ENCODE data around the gene AEBP2.
"Not testable (repeated sequence)": the region's sequence is repeated elsewhere in the genome, so short reads cannot be mapped to it uniquely, and the experiment has no call there.

Gene AEBP2

GRCh38 chr12:19465711-19466110 lies 26.4 kb downstream of the AEBP2 start:
- Histone ChIP-seq H3K4me1 (ENCODE audit: low read length) (no peaks in the 10 kb centered on the region), H3K9ac (ENCODE audit: low read length) (no peak overlapping the region), H3F3A (ENCODE audit: insufficient read depth, low read length) (no peaks in the 10 kb centered on the region), H3K4me3 (ENCODE audit: low read length) (no peak overlapping the region), H3K27ac (ENCODE audit: low read length) (no peak overlapping the region), H3K79me2 (ENCODE audit: low read length) (peaks cover 30% of the 10 kb centered on the region), H3K9me3 (replicated peaks; ENCODE audit: insufficient read depth, low read length) (no peaks in the 10 kb centered on the region), H4K20me1 (ENCODE audit: insufficient read depth, low read length) (no peaks in the 10 kb centered on the region), H3K27me3 (replicated peaks; ENCODE audit: insufficient read depth, low read length) (no peaks in the 10 kb centered on the region), H2AFZ (ENCODE audit: low read length) (no peak overlapping the region), H3K4me2 (ENCODE audit: low read depth, low read length) (no peak overlapping the region), H3K9me2 (replicated peaks; ENCODE audit: insufficient read depth, low read length) (no peaks in the 10 kb centered on the region), H3K36me3 (replicated peaks; ENCODE audit: insufficient read depth, low read length) (no peaks in the 10 kb centered on the region; the same call in 1 of the 2 replicates)
- TF ChIP-seq EZH2phosphoT487 (IDR thresholded peaks at IDR 0.05; ENCODE audit: low read length) (no peak), EZH2 (optimal IDR thresholded peaks at IDR 0.05; ENCODE audit: low read depth, low read length) (no peak), CTCF (IDR thresholded peaks at IDR 0.05; ENCODE audit: low read length) (no peak)
- no peak for DNase-seq

GRCh38 chr12:19474147-19474546 lies 34.9 kb downstream of the AEBP2 start:
- Histone ChIP-seq H3F3A (ENCODE audit: insufficient read depth, low read length) (no peaks in the 10 kb centered on the region; the same call in 1 of the 2 replicates), H3K79me2 (ENCODE audit: low read length) (peaks cover 49% of the 10 kb centered on the region), H3K36me3 (replicated peaks; ENCODE audit: insufficient read depth, low read length) (no peaks in the 10 kb centered on the region; the same call in none of the 2 replicates), H3K4me2 (ENCODE audit: low read depth, low read length) (no peak overlapping the region), H3K9me2 (replicated peaks; ENCODE audit: insufficient read depth, low read length) (no peaks in the 10 kb centered on the region), H2AFZ (ENCODE audit: low read length) (no peak overlapping the region), H3K27ac (ENCODE audit: low read length) (no peak overlapping the region), H3K4me3 (ENCODE audit: low read length) (no peak overlapping the region), H3K27me3 (replicated peaks; ENCODE audit: insufficient read depth, low read length) (no peaks in the 10 kb centered on the region), H4K20me1 (ENCODE audit: insufficient read depth, low read length) (no peaks in the 10 kb centered on the region), H3K4me1 (ENCODE audit: low read length) (no peaks in the 10 kb centered on the region), H3K9me3 (replicated peaks; ENCODE audit: insufficient read depth, low read length) (no peaks in the 10 kb centered on the region), H3K9ac (ENCODE audit: low read length) (no peak overlapping the region)
- no peak for DNase-seq
- no peak for TF ChIP-seq EZH2 (optimal IDR thresholded peaks at IDR 0.05; ENCODE audit: low read depth, low read length)
- TF ChIP-seq CTCF (IDR thresholded peaks at IDR 0.05; ENCODE audit: low read length) = no peak
- TF ChIP-seq EZH2phosphoT487 (IDR thresholded peaks at IDR 0.05; ENCODE audit: low read length) = no peak

GRCh38 chr12:19475884-19476505 lies 36.7 kb downstream of the AEBP2 start:
- not testable (repeated sequence) for H3K27ac ChIP-seq (ENCODE audit: low read length); H3K4me3 ChIP-seq (ENCODE audit: low read length); H3K9me3 ChIP-seq (replicated peaks; ENCODE audit: insufficient read depth, low read length); H4K20me1 ChIP-seq (ENCODE audit: insufficient read depth, low read length); H3K9ac ChIP-seq (ENCODE audit: low read length); H3K9me2 ChIP-seq (replicated peaks; ENCODE audit: insufficient read depth, low read length); H3K27me3 ChIP-seq (replicated peaks; ENCODE audit: insufficient read depth, low read length); DNase-seq; H3F3A ChIP-seq (ENCODE audit: insufficient read depth, low read length); H3K36me3 ChIP-seq (replicated peaks; ENCODE audit: insufficient read depth, low read length); H3K4me1 ChIP-seq (ENCODE audit: low read length); H2AFZ ChIP-seq (ENCODE audit: low read length); H3K4me2 ChIP-seq (ENCODE audit: low read depth, low read length)
- H3K79me2 ChIP-seq (ENCODE audit: low read length) = peaks cover 54% of the 10 kb centered on the region

GRCh38 chr12:19477071-19477470 lies 37.8 kb downstream of the AEBP2 start:
- H3K4me1 ChIP-seq (ENCODE audit: low read length) = no peaks in the 10 kb centered on the region
- peaks cover 58% of the 10 kb centered on the region for H3K79me2 ChIP-seq (ENCODE audit: low read length)
- H3K4me3 ChIP-seq (ENCODE audit: low read length) = no peak overlapping the region
- no peaks in the 10 kb centered on the region for H4K20me1 ChIP-seq (ENCODE audit: insufficient read depth, low read length)
- no peak overlapping the region for H3K27ac ChIP-seq (ENCODE audit: low read length)
- no peak for DNase-seq
- H3K27me3 ChIP-seq (replicated peaks; ENCODE audit: insufficient read depth, low read length) = no peaks in the 10 kb centered on the region
- TF ChIP-seq EZH2phosphoT487 (IDR thresholded peaks at IDR 0.05; ENCODE audit: low read length) (no peak), CTCF (IDR thresholded peaks at IDR 0.05; ENCODE audit: low read length) (no peak), EZH2 (optimal IDR thresholded peaks at IDR 0.05; ENCODE audit: low read depth, low read length) (no peak)
- H3K9me3 ChIP-seq (replicated peaks; ENCODE audit: insufficient read depth, low read length) = no peaks in the 10 kb centered on the region
- H3K9me2 ChIP-seq (replicated peaks; ENCODE audit: insufficient read depth, low read length) = no peaks in the 10 kb centered on the region
- H3K36me3 ChIP-seq (replicated peaks; ENCODE audit: insufficient read depth, low read length) = no peaks in the 10 kb centered on the region; the same call in none of the 2 replicates
- H2AFZ ChIP-seq (ENCODE audit: low read length) = no peak overlapping the region
- H3K9ac ChIP-seq (ENCODE audit: low read length) = no peak overlapping the region
- no peaks in the 10 kb centered on the region; the same call in 1 of the 2 replicates for H3F3A ChIP-seq (ENCODE audit: insufficient read depth, low read length)
- no peak overlapping the region for H3K4me2 ChIP-seq (ENCODE audit: low read depth, low read length)
